Peyer's patch (tissue), 4 donors: ENCODE data around the gene SLC16A4.

Experiments
- CTCF ChIP-seq, 6 experiments: fragments of 450-650 bp in 4 of 6; fragments of 200-600 bp in 2 of 6; sonication (generic) in 1 of 6; IDR thresholded peaks; one replicate each; pipeline ENCODE4 v1.5.1; 2017 to 2019; ENCODE audit warnings: antibody characterized with exemption in 6 of 6, mild to moderate bottlenecking in 3 of 6, moderate library complexity in 1 of 6
- POLR2A ChIP-seq, 2 donors: fragments of 450-650 bp; IDR thresholded peaks; one replicate each; pipeline ENCODE4 v1.5.1; 2017; ENCODE audit warnings: antibody characterized with exemption in 2 of 2, mild to moderate bottlenecking in 2 of 2, moderate library complexity in 2 of 2

GRCh38 chr1:110438893-110439292 is 48.1 kb upstream of the SLC16A4 start:
- no peak for TF ChIP-seq CTCF (IDR thresholded peaks at IDR 0.05)
- TF ChIP-seq POLR2A (IDR thresholded peaks at IDR 0.05) = no peak
